HepG2 (cell line): ENCODE data around the gene PFKM.

ENCODE experiments used
- CCAR2 ChIP-seq: fragments of 200-400 bp; formaldehyde crosslinking; optimal IDR thresholded peaks from 2 replicates; pipeline ENCODE3; 2018; ENCODE audit warnings: low read depth, mild to moderate bottlenecking, low read length, moderate library complexity
- ELF1 ChIP-seq: sonication (generic); formaldehyde crosslinking; IDR thresholded peaks from 2 replicates; pipeline ENCODE4 v1.4.0; 2020; ENCODE audit warnings: missing genetic modification reagents
- EP300 ChIP-seq, 3 experiments: sonication (generic) in 1 of 3; formaldehyde crosslinking in 1 of 3; IDR thresholded peaks; 2 replicates each; pipeline versions ENCODE4 v1.5.1 to v1.6.1; 2011 to 2020; ENCODE audit warnings: low read depth in 2 of 3, low read length in 2 of 3, borderline replicate concordance in 1 of 3, improper control_type of control experiment in 1 of 3, mild to moderate bottlenecking in 1 of 3, missing genetic modification reagents in 1 of 3, moderate library complexity in 1 of 3
- EZH2 ChIP-seq: conservative IDR thresholded peaks from 2 replicates; pipeline ENCODE4 v1.6.1; 2012; ENCODE audit warnings: mild to moderate bottlenecking, low read depth, low read length, moderate library complexity
- MTA1 ChIP-seq: sonication (generic); formaldehyde crosslinking; IDR thresholded peaks from 2 replicates; pipeline ENCODE4 v1.4.0; 2020; ENCODE audit warnings: missing genetic modification reagents, mild to moderate bottlenecking, borderline replicate concordance
- NFRKB ChIP-seq: fragments of 450-650 bp; IDR thresholded peaks from 2 replicates; pipeline ENCODE4 v1.6.1; 2017
- SMAD3 ChIP-seq: sonication (generic); formaldehyde crosslinking; IDR thresholded peaks from 2 replicates; pipeline ENCODE4 v1.4.0; 2020; ENCODE audit warnings: missing genetic modification reagents
- SMC3 ChIP-seq: IDR thresholded peaks from 2 replicates; pipeline ENCODE4 v1.6.1; 2011; ENCODE audit warnings: low read length, improper control_type of control experiment
- SRF ChIP-seq: IDR thresholded peaks from 2 replicates; pipeline ENCODE4 v1.6.1; 2011; ENCODE audit warnings: mild to moderate bottlenecking, low read depth, low read length, moderate library complexity
- THYN1 ChIP-seq: sonication (generic); formaldehyde crosslinking; IDR thresholded peaks from 2 replicates; pipeline ENCODE4 v1.8.1; 2023; ENCODE audit warnings: low read depth, mild to moderate bottlenecking, moderate library complexity, missing genetic modification reagents, borderline replicate concordance
- TF ChIP-seq, protein P1 (sequence below): sonication (generic); formaldehyde crosslinking; IDR thresholded peaks from 2 replicates; pipeline ENCODE4 v1.5.0; 2020; ENCODE audit warnings: mild to moderate bottlenecking, missing genetic modification reagents, moderate library complexity
- TF ChIP-seq, protein P2 (sequence below): IDR thresholded peaks from 2 replicates; pipeline ENCODE4 v1.6.1; 2016; ENCODE audit warnings: missing compliant biosample characterization, missing genetic modification reagents, borderline replicate concordance

DNA sequence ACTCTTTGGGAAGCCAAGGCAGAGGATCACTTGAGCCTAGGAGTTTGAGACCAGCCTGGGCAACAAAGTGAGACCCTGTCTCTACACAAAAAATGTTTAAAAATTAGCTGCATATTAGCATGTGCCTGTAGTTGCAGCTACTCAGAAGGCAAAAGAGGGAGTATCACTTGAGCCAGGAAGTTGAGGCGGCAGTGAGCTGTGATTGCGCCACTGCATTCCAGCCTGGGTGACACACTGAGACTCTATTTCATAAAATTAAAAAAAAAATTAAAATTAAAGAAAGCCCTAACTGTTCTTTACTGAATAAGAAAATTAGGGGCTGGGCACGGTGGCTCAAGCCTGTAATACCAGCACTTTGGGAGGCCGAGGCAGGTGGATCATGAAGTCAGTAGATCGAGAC lies 40.3 kb upstream of the PFKM start:
- TF ChIP-seq, protein P1, sequence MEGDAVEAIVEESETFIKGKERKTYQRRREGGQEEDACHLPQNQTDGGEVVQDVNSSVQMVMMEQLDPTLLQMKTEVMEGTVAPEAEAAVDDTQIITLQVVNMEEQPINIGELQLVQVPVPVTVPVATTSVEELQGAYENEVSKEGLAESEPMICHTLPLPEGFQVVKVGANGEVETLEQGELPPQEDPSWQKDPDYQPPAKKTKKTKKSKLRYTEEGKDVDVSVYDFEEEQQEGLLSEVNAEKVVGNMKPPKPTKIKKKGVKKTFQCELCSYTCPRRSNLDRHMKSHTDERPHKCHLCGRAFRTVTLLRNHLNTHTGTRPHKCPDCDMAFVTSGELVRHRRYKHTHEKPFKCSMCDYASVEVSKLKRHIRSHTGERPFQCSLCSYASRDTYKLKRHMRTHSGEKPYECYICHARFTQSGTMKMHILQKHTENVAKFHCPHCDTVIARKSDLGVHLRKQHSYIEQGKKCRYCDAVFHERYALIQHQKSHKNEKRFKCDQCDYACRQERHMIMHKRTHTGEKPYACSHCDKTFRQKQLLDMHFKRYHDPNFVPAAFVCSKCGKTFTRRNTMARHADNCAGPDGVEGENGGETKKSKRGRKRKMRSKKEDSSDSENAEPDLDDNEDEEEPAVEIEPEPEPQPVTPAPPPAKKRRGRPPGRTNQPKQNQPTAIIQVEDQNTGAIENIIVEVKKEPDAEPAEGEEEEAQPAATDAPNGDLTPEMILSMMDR (CRISPR knock-in tag): no peak
- TF ChIP-seq CCAR2 (no peak), NFRKB (no peak), THYN1 (no peak), ELF1 (CRISPR knock-in tag) (no peak), EZH2 (no peak), SRF (no peak), MTA1 (CRISPR knock-in tag) (no peak), SMC3 (no peak), EP300 (IDR thresholded peaks at IDR 0.05; ENCODE audit: low read depth in 2 of 2, low read length in 2 of 2) (no peak), EP300 (CRISPR knock-in tag; IDR thresholded peaks at IDR 0.05; ENCODE audit: borderline replicate concordance) (no peak), SMAD3 (CRISPR knock-in tag) (no peak)
- TF ChIP-seq, protein P2, sequence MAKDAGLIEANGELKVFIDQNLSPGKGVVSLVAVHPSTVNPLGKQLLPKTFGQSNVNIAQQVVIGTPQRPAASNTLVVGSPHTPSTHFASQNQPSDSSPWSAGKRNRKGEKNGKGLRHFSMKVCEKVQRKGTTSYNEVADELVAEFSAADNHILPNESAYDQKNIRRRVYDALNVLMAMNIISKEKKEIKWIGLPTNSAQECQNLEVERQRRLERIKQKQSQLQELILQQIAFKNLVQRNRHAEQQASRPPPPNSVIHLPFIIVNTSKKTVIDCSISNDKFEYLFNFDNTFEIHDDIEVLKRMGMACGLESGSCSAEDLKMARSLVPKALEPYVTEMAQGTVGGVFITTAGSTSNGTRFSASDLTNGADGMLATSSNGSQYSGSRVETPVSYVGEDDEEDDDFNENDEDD (CRISPR knock-in tag): no peak
